Kidney (tissue), 22 donors: Measurements from ENCODE around the gene NGFR. TPM values are rescaled to one million over a fixed set of nuclear protein-coding genes. Genes with fewer than 3 reads are reported as not detected.
A peak's percentile ranks its signal among the peaks of the same experiment; 100 is the strongest.

ENCODE experiments used
- DNase-seq, 5 donors: peaks; one replicate each; pipeline ENCODE4 v3.0.0-alpha.2; 2013 to 2020
- FAIRE-seq: peaks from 2 replicates; lab custom pipeline; 2012; peaks lifted over from hg19 to GRCh38; lab: Jason Lieb, UNC
- H3K27ac ChIP-seq, 2 donors: one replicate each; pipeline ENCODE4 v1.7.0; 2013; ENCODE audit warnings: low read depth in 2 of 2, low read length in 2 of 2, inconsistent platforms in 1 of 2
- H3K27me3 ChIP-seq: one replicate; pipeline ENCODE4 v1.7.1; 2013; ENCODE audit warnings: low read length, inconsistent platforms; ENCODE audit not compliant: control insufficient read depth, insufficient read depth
- H3K36me3 ChIP-seq, 3 donors: one replicate each; pipeline versions ENCODE4 v1.7.0 to v1.7.1; 2013; ENCODE audit warnings: low read length in 3 of 3, control low read depth in 1 of 3, inconsistent platforms in 1 of 3; ENCODE audit not compliant: insufficient read depth in 3 of 3, control insufficient read depth in 2 of 3
- H3K4me1 ChIP-seq, 3 donors: one replicate each; pipeline versions ENCODE4 v1.7.0 to v1.7.1; 2013; ENCODE audit warnings: low read length in 3 of 3, inconsistent platforms in 1 of 3, low read depth in 1 of 3; ENCODE audit not compliant: control insufficient read depth in 2 of 3, insufficient read depth in 2 of 3
- H3K4me3 ChIP-seq, 3 donors: one replicate each; pipeline versions ENCODE4 v1.7.0 to v1.8.1; 2013; ENCODE audit warnings: low read length in 3 of 3, control low read depth in 1 of 3, inconsistent platforms in 1 of 3
- H3K9ac ChIP-seq, 3 donors: one replicate each; pipeline versions ENCODE4 v1.7.0 to v1.7.1; 2013; ENCODE audit warnings: low read length in 3 of 3, control low read depth in 1 of 3, inconsistent platforms in 1 of 3
- H3K9me3 ChIP-seq, 3 donors: one replicate each; pipeline versions ENCODE4 v1.7.0 to v1.7.1; 2013; ENCODE audit warnings: low read length in 3 of 3, control low read depth in 1 of 3, inconsistent platforms in 1 of 3; ENCODE audit not compliant: control insufficient read depth in 2 of 3, insufficient read depth in 1 of 3
- intact Hi-C: fragments of 100-400 bp; cut with DNase I; formaldehyde crosslinking; loops from one replicate; pipeline ENCODE4 v1.11.1; 2022
- long read RNA-seq, 10 donors: library from polyadenylated mRNA in 1 of 10; unstranded in 1 of 10; transcript quantifications; one replicate each; pipeline ENCODE4 v2.0.0 and lab custom pipeline, GENCODE V29; 2021 to 2026
- polyA plus RNA-seq: library from polyadenylated mRNA; stranded (reverse); fragments of 350-450 nt; fragmentation: Illumina TruSeq; extraction: RNeasy Lipid Tissue Mini Kit (QIAGEN cat#74804); gene quantifications from one replicate; pipeline ENCODE4 v1.2.3, GENCODE V29; 2014; ENCODE audit warnings: low read depth, low replicate concordance; ENCODE audit not compliant: insufficient read depth
- total RNA-seq: library from RNA; stranded (reverse); fragmentation: NEBNext Ultra II Directional; extraction: Animal tissue kit (Norgen Biotek cat#: 25700); gene quantifications from one replicate; pipeline ENCODE4 v1.2.1, GENCODE V29; 2021
- TF ChIP-seq, protein P1 (sequence below): IDR thresholded peaks from 3 replicates; pipeline ENCODE4 v1.5.1; 2012; ENCODE audit warnings: mild to moderate bottlenecking, moderate library complexity, borderline replicate concordance; ENCODE audit not compliant: insufficient read depth; ENCODE audit errors: extremely low read depth
- donor health status: control.
- donor health status: control.
- donor health status: control.
- donor health status: control.
- donor health status: control.
- donor health status: DM: yes; HTN: yes; CAD: no.
- donor health status: Normal renal cell carcinoma (clear cell type).

NGFR gene, protein sequence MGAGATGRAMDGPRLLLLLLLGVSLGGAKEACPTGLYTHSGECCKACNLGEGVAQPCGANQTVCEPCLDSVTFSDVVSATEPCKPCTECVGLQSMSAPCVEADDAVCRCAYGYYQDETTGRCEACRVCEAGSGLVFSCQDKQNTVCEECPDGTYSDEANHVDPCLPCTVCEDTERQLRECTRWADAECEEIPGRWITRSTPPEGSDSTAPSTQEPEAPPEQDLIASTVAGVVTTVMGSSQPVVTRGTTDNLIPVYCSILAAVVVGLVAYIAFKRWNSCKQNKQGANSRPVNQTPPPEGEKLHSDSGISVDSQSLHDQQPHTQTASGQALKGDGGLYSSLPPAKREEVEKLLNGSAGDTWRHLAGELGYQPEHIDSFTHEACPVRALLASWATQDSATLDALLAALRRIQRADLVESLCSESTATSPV
- total RNA-seq (13.2 TPM), polyA plus RNA-seq (9.4 TPM)
- long read RNA-seq, donor 1, partial matches to known transcripts: 0 of 1 reads
- long read RNA-seq, donor 1, other reads (novel, unspliced or antisense): 0 of 1 reads
- long read RNA-seq, donor 2: 0 reads
- long read RNA-seq, donor 3: 0 reads
- long read RNA-seq, donor 4, partial matches to known transcripts: 0 of 3 reads
- long read RNA-seq, donor 4, other reads (novel, unspliced or antisense): 0 of 3 reads
- long read RNA-seq, donor 5: 0 reads
- long read RNA-seq, donor 6: 0 reads
- long read RNA-seq, donor 7, partial matches to known transcripts: 4 of 7 reads
- long read RNA-seq, donor 7, other reads (novel, unspliced or antisense): 2 of 7 reads
- long read RNA-seq, donor 8, partial matches to known transcripts: 0 of 1 reads
- long read RNA-seq, donor 8, other reads (novel, unspliced or antisense): 0 of 1 reads
- long read RNA-seq, donor 9: 0 reads
- long read RNA-seq, donor 10: 0 reads

- Histone ChIP-seq H3K27ac (no peak within 1 kb of the TSS), H3K4me3 (peak within 1 kb of the TSS in 2 of 3 donors; percentile 16 to 51), H3K9me3 (no peaks in the 10 kb centered on the region), H3K36me3 (no peaks in the 10 kb centered on the region), H3K27me3 (peaks cover 16% of the 10 kb centered on the region), H3K4me1 (peaks cover 0 to 20% (median 0%) of the 10 kb centered on the region in 3 donors), H3K9ac (peak within 1 kb of the TSS in 1 of 3 donors; percentile 19)
- TF ChIP-seq, protein P1, sequence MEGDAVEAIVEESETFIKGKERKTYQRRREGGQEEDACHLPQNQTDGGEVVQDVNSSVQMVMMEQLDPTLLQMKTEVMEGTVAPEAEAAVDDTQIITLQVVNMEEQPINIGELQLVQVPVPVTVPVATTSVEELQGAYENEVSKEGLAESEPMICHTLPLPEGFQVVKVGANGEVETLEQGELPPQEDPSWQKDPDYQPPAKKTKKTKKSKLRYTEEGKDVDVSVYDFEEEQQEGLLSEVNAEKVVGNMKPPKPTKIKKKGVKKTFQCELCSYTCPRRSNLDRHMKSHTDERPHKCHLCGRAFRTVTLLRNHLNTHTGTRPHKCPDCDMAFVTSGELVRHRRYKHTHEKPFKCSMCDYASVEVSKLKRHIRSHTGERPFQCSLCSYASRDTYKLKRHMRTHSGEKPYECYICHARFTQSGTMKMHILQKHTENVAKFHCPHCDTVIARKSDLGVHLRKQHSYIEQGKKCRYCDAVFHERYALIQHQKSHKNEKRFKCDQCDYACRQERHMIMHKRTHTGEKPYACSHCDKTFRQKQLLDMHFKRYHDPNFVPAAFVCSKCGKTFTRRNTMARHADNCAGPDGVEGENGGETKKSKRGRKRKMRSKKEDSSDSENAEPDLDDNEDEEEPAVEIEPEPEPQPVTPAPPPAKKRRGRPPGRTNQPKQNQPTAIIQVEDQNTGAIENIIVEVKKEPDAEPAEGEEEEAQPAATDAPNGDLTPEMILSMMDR: no peak
- intact Hi-C loops: loop anchor here (10.0 kb wide), 1 partner anchor 60 kb away; no protein-coding TSS in a partner anchor
- no peak for FAIRE-seq
- peak; percentile 63 to 88 (median 79) for DNase-seq
These were observed at the start of gene NGFR for GRCh38 chr17:49494986-49495841. Gene NGFR, plus strand, starts transcription at chr17:49495293. Its CDS starts 125 bp downstream, at chr17:49495418.

DNA sequence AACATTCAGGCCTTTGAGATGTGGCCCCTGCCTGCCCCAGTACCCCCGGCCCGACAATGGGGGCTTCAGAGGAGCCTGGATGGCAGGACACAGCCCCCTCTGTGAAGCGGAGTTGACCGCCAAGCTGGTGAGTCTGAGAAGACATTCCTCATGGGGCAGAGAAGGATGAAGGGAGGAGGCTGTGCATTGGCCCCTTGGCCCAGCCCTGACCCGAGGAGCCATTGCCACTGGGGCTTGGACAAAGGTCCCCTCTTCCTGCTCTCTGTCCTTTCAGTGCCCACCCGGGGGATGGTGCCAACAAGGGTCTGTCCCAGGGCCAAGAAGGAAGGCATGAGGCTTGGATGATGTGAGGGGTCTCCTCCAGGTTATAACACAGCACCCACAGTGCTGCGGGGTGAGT is 49.5 kb upstream of the NGFR start:
- no peaks in the 10 kb centered on the region for H3K4me1 ChIP-seq
- no peaks in the 10 kb centered on the region for H3K36me3 ChIP-seq
- intact Hi-C loops: no loop called here
- FAIRE-seq (no peak), DNase-seq (peak in 2 of 5 donors; percentile 31 to 51)
- no peaks in the 10 kb centered on the region for H3K9me3 ChIP-seq
- H3K27ac ChIP-seq: no peak overlapping the region
- no peak overlapping the region for H3K9ac ChIP-seq
- no peak overlapping the region for H3K4me3 ChIP-seq
- TF ChIP-seq, protein P1: no peak
- no peaks in the 10 kb centered on the region for H3K27me3 ChIP-seq

DNA sequence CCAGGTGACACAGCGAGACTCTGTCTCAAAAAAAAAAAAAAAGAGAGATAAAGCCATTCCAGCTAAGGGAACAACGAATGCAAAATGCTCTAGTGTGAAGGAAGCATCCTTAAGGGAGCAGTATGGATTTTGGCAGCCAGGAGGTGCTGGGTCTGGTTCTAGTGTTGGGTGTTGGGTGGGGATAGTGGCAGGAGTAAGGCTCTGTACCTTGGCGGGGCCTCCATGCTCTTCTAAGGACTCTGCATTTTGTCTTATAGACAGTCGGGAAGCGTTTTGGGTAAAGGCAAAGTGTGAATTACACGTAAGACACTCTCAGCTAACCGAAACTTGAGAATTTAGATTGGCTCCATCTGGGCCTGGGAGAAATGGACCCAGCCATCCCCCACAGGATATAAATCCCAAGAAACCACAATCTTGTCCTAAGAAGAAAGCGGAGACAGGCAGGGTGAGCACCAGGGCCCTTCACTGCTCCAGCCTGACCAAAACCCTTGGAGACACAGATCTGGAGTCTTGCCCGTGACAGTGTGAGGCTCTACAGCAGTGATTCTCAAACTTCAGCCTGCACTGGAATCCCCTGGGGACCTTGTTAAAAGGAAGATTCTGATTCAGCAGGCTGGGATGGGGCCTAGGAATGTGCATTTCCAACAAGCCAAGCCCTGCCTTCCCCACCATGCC is 47.3 kb upstream of the NGFR start:
- DNase-seq (peak in 3 of 5 donors; percentile 28 to 77 (median 72)), FAIRE-seq (no peak)
- H3K27me3 ChIP-seq: no peaks in the 10 kb centered on the region
- no peak overlapping the region for H3K4me3 ChIP-seq
- intact Hi-C loops: no loop called here
- no peak overlapping the region for H3K9ac ChIP-seq
- H3K36me3 ChIP-seq: no peaks in the 10 kb centered on the region
- H3K4me1 ChIP-seq: no peaks in the 10 kb centered on the region
- TF ChIP-seq, protein P1: no peak
- no peak overlapping the region for H3K27ac ChIP-seq
- H3K9me3 ChIP-seq: no peaks in the 10 kb centered on the region
